Memory B cell (primary cell): ENCODE data around the gene CUL4A.
"Not testable (repeated sequence)": the region's sequence is repeated elsewhere in the genome, so short reads cannot be mapped to it uniquely, and the experiment has no call there.

Experiments used
- ATAC-seq: fragments of 150-1000 bp; cut with Tn5 transposase; 2 replicates; pipeline ENCODE4 v1.10.0; 2021; ENCODE audit warnings: low read depth, mild to moderate bottlenecking, moderate library complexity
- DNase-seq, 2 donors: peaks; one replicate each; pipeline ENCODE4 v3.0.0; 2022; ENCODE audit warnings: low spot score in 2 of 2
- H3K27ac Mint-ChIP-seq: one replicate; pipeline ENCODE4 v1.8.0; 2022; ENCODE audit warnings: mild to moderate bottlenecking, moderate library complexity, mixed read lengths
- H3K27me3 Mint-ChIP-seq: one replicate; pipeline ENCODE4 v1.8.0; 2022; ENCODE audit warnings: mixed read lengths
- H3K36me3 Mint-ChIP-seq: one replicate; pipeline ENCODE4 v1.8.0; 2022; ENCODE audit warnings: mild to moderate bottlenecking, mixed read lengths
- H3K4me1 Mint-ChIP-seq: one replicate; pipeline ENCODE4 v1.8.0; 2022; ENCODE audit warnings: mixed read lengths
- H3K4me3 Mint-ChIP-seq: one replicate; pipeline ENCODE4 v1.8.0; 2022; ENCODE audit warnings: mild to moderate bottlenecking, moderate library complexity, mixed read lengths
- H3K9me3 Mint-ChIP-seq: one replicate; pipeline ENCODE4 v1.8.0; 2022; ENCODE audit warnings: mixed read lengths

CUL4A gene

GRCh38 chr13:113314895-113315470, 105.6 kb downstream of the CUL4A start:
- not testable (repeated sequence) for DNase-seq, H3K27me3 Mint-ChIP-seq, H3K9me3 Mint-ChIP-seq, H3K4me3 Mint-ChIP-seq, H3K27ac Mint-ChIP-seq, ATAC-seq
- peaks cover 25% of the 10 kb centered on the region for H3K36me3 Mint-ChIP-seq
- peaks cover 12% of the 10 kb centered on the region for H3K4me1 Mint-ChIP-seq

DNA sequence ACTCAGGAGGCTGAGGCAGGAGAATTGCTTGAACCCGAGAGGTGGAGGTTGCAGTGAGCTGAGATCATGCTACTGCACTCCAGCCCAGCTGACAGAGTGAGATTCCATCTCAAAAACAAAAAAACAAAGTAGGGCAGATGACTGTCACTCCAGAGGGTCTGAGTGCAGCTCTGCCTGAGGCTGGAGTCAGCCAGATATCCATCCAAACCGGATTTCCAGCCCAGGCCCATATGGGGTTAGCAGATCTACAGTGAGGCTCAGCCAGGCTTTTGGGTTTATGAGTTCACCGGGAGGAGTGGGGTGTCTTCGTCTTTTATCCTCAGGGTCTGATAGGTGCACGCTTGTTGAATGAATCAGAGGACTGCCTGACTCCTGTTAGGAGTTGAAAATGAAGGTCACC, 106.6 kb downstream of the CUL4A start:
- no peak overlapping the region for H3K27ac Mint-ChIP-seq
- no peaks in the 10 kb centered on the region for H3K27me3 Mint-ChIP-seq
- peaks cover 27% of the 10 kb centered on the region for H3K36me3 Mint-ChIP-seq
- DNase-seq, result no peak
- ATAC-seq, result no peak
- no peak overlapping the region for H3K4me3 Mint-ChIP-seq
- H3K4me1 Mint-ChIP-seq, result peaks cover 12% of the 10 kb centered on the region
- H3K9me3 Mint-ChIP-seq, result no peaks in the 10 kb centered on the region
